HepG2 (cell line): ENCODE measurements around the gene C4orf17. TPM values are rescaled to one million over a fixed set of nuclear protein-coding genes. Genes with fewer than 3 reads are reported as not detected.
A peak's percentile ranks its signal among the peaks of the same experiment; 100 is the strongest.

Experiments used
- ATF4 ChIP-seq, 2 experiments: fragments of 450-650 bp in 1 of 2; sonication (generic) in 1 of 2; formaldehyde crosslinking; IDR thresholded peaks; 2 replicates each; pipeline versions ENCODE4 v1.5.0 to v1.8.0; 2020 to 2022; ENCODE audit warnings: mild to moderate bottlenecking in 1 of 2, missing genetic modification reagents in 1 of 2
- HHEX ChIP-seq: IDR thresholded peaks from 2 replicates; pipeline ENCODE4 v1.6.1; 2016; ENCODE audit warnings: control low read depth
- KLF16 ChIP-seq, 2 experiments: sonication (generic) in 1 of 2; formaldehyde crosslinking in 1 of 2; IDR thresholded peaks; 2 replicates each; pipeline versions ENCODE4 v1.6.1 to v1.8.0; 2016 to 2023; ENCODE audit warnings: missing genetic modification reagents in 2 of 2, missing compliant biosample characterization in 1 of 2
- MYNN ChIP-seq: sonication (generic); formaldehyde crosslinking; IDR thresholded peaks from 2 replicates; pipeline ENCODE4 v1.4.0; 2020; ENCODE audit warnings: mild to moderate bottlenecking, low read depth, missing genetic modification reagents
- NBN ChIP-seq: fragments of 450-650 bp; conservative IDR thresholded peaks from 2 replicates; pipeline ENCODE4 v1.6.1; 2017
- PCBP1 ChIP-seq: fragments of 200-400 bp; formaldehyde crosslinking; IDR thresholded peaks from 2 replicates; pipeline ENCODE4 v1.6.1; 2017; ENCODE audit warnings: mild to moderate bottlenecking, low read depth, low read length, borderline replicate concordance
- PHF5A ChIP-seq: IDR thresholded peaks from one replicate; pipeline ENCODE4 v1.6.1; 2018; ENCODE audit warnings: low read depth, missing genetic modification reagents; ENCODE audit not compliant: unreplicated experiment
- POLR2AphosphoS5 ChIP-seq: IDR thresholded peaks from 2 replicates; pipeline ENCODE4 v1.6.1; 2012; ENCODE audit warnings: low read depth, low read length
- POLR2G ChIP-seq: fragments of 200-400 bp; formaldehyde crosslinking; IDR thresholded peaks from 2 replicates; pipeline ENCODE4 v1.6.1; 2018; ENCODE audit warnings: mild to moderate bottlenecking, low read depth, low read length, moderate library complexity
- RARA ChIP-seq: IDR thresholded peaks from 2 replicates; pipeline ENCODE4 v1.6.1; 2016; ENCODE audit warnings: missing genetic modification reagents, missing compliant biosample characterization
- RBFOX2 ChIP-seq: fragments of 200-400 bp; formaldehyde crosslinking; IDR thresholded peaks from 2 replicates; pipeline ENCODE4 v1.6.1; 2017; ENCODE audit warnings: low read depth, mild to moderate bottlenecking, low read length
- SNAPC2 ChIP-seq: sonication (generic); formaldehyde crosslinking; IDR thresholded peaks from 2 replicates; pipeline ENCODE4 v1.8.1; 2022; ENCODE audit warnings: mild to moderate bottlenecking, missing genetic modification reagents
- SNAPC4 ChIP-seq: sonication (generic); formaldehyde crosslinking; IDR thresholded peaks from 2 replicates; pipeline ENCODE4 v1.4.0; 2020; ENCODE audit warnings: mild to moderate bottlenecking, missing genetic modification reagents
- TEAD2 ChIP-seq: sonication (generic); formaldehyde crosslinking; IDR thresholded peaks from 2 replicates; pipeline ENCODE4 v1.9.0; 2021; ENCODE audit warnings: missing genetic modification reagents
- TRIM22 ChIP-seq: fragments of 450-650 bp; IDR thresholded peaks from 2 replicates; pipeline ENCODE4 v1.6.1; 2017
- ZBTB2 ChIP-seq: sonication (generic); formaldehyde crosslinking; IDR thresholded peaks from 2 replicates; pipeline ENCODE4 v1.8.0; 2022; ENCODE audit warnings: low read depth, missing genetic modification reagents
- ZC3H13 ChIP-seq: sonication (generic); formaldehyde crosslinking; IDR thresholded peaks from 2 replicates; pipeline ENCODE4 v1.8.1; 2023; ENCODE audit warnings: mild to moderate bottlenecking, missing genetic modification reagents, moderate library complexity
- ZNF431 ChIP-seq: sonication (generic); formaldehyde crosslinking; IDR thresholded peaks from 2 replicates; pipeline ENCODE4 v1.9.0; 2022; ENCODE audit warnings: missing genetic modification reagents, low read depth, mild to moderate bottlenecking, borderline replicate concordance
- ZNF501 ChIP-seq: sonication (generic); formaldehyde crosslinking; IDR thresholded peaks from 2 replicates; pipeline ENCODE4 v1.5.1; 2020; ENCODE audit warnings: mild to moderate bottlenecking, moderate library complexity, missing genetic modification reagents
- ZNF546 ChIP-seq: sonication (generic); formaldehyde crosslinking; conservative IDR thresholded peaks from 2 replicates; pipeline ENCODE4 v1.8.1; 2023; ENCODE audit warnings: mild to moderate bottlenecking, missing genetic modification reagents
- ZNF607 ChIP-seq: sonication (generic); formaldehyde crosslinking; IDR thresholded peaks from 2 replicates; pipeline ENCODE4 v1.5.1; 2020; ENCODE audit warnings: missing genetic modification reagents, mild to moderate bottlenecking, borderline replicate concordance
- polyA plus RNA-seq, 8 experiments: library from polyadenylated mRNA; depleted of rRNA in 3 of 8; stranded (reverse) in 7 of 8; unstranded in 1 of 8; fragments of >200 nt; fragmentation: Illumina TruSeq in 4 of 8; extraction: Trizol in 4 of 8; gene quantifications; 2 replicates each; pipeline versions ENCODE4 v1.2.1 to v1.2.3, GENCODE V29; 2011 to 2016; ENCODE audit warnings: low read depth in 4 of 8, missing spikeins in 1 of 8, mixed read lengths in 1 of 8; ENCODE audit not compliant: insufficient read depth in 1 of 8
- total RNA-seq, 5 experiments: library from RNA; depleted of rRNA; stranded (reverse); fragments of >200 nt; fragmentation: Illumina TruSeq; extraction: Trizol; gene quantifications; 2 replicates each; pipeline ENCODE4 v1.2.3, GENCODE V29; 2016; ENCODE audit warnings: low read depth in 1 of 5

C4orf17 gene
- total and polyA plus RNA-seq, 2 of the 13 experiments (the other 11 are each of a cell fraction or from before 2014, with no cell fraction given): not detected

GRCh38 chr4:99574530-99575324, 63.9 kb downstream of the C4orf17 start, which contains the start of gene MTTP (continued):
- no peak for TF ChIP-seq SNAPC4
- peak; percentile 80 for TF ChIP-seq RARA (CRISPR knock-in tag)
- TF ChIP-seq TRIM22: no peak
- TF ChIP-seq ATF4 (CRISPR knock-in tag; IDR thresholded peaks at IDR 0.05): no peak
- no peak for TF ChIP-seq MYNN
- peak; percentile 97 for TF ChIP-seq POLR2AphosphoS5
- no peak for TF ChIP-seq ZNF607 (CRISPR knock-in tag)
- no peak for TF ChIP-seq HHEX (CRISPR knock-in tag)
- TF ChIP-seq ZNF501 (CRISPR knock-in tag): no peak
- TF ChIP-seq PHF5A (CRISPR knock-in tag): peak; percentile 68
- peak; percentile 85 for TF ChIP-seq POLR2G
- no peak; a peak in 1 of 4 replicates for TF ChIP-seq KLF16 (CRISPR knock-in tag; IDR thresholded peaks at IDR 0.05)
- no peak for TF ChIP-seq NBN
- no peak for TF ChIP-seq ZC3H13 (CRISPR knock-in tag)
- no peak for TF ChIP-seq PCBP1
- TF ChIP-seq RBFOX2: peak; percentile 22; the same call in 1 of the 2 replicates
- peak; percentile 44; the same call in 1 of the 2 replicates for TF ChIP-seq SNAPC2 (CRISPR knock-in tag)
- TF ChIP-seq ZNF546 (CRISPR knock-in tag): no peak
- TF ChIP-seq ZBTB2 (CRISPR knock-in tag): no peak
- TF ChIP-seq TEAD2 (CRISPR knock-in tag): no peak
- peak; percentile 49; the same call in 1 of the 2 replicates for TF ChIP-seq ZNF431 (CRISPR knock-in tag)
